Kidney epithelial cell (primary cell): Measurements from ENCODE around the gene PRR23E. TPM values are rescaled to one million over a fixed set of nuclear protein-coding genes. Genes with fewer than 3 reads are reported as not detected.

Source experiments
- DNase-seq: peaks from one replicate; pipeline ENCODE4 v3.0.0-alpha.2; 2010; ENCODE audit warnings: low read depth
- H3K27me3 ChIP-seq: 2 replicates; pipeline ENCODE4 v1.6.0; 2011; ENCODE audit warnings: low read length; ENCODE audit not compliant: control insufficient read depth, insufficient read depth
- H3K36me3 ChIP-seq: 2 replicates; pipeline ENCODE4 v1.5.1; 2011; ENCODE audit warnings: low read length; ENCODE audit not compliant: control insufficient read depth, insufficient read depth
- H3K4me3 ChIP-seq: 2 replicates; pipeline ENCODE4 v1.5.1; 2011; ENCODE audit warnings: low read depth, mild to moderate bottlenecking, control low read depth, low read length
- CTCF ChIP-seq: IDR thresholded peaks from 2 replicates; pipeline ENCODE4 v1.5.1; 2011; ENCODE audit warnings: mild to moderate bottlenecking, moderate library complexity, low read length, control low read depth, inconsistent platforms; ENCODE audit not compliant: insufficient read depth, poor library complexity, severe bottlenecking
- total RNA-seq: library from RNA; depleted of rRNA; stranded (reverse); fragments of >200 nt; gene quantifications from 2 replicates; pipeline ENCODE4 v1.2.3, GENCODE V29; 2015

Gene PRR23E
- total RNA-seq, 1 donor from 2014 or later, result not detected

GRCh38 chr3:127206154-127206553 lies 13.2 kb downstream of the PRR23E start:
- H3K36me3 ChIP-seq, result no peaks in the 10 kb centered on the region
- no peak for DNase-seq
- H3K27me3 ChIP-seq, result no peaks in the 10 kb centered on the region
- H3K4me3 ChIP-seq, result no peak overlapping the region
- TF ChIP-seq CTCF, result no peak

- no peak for TF ChIP-seq CTCF
- Histone ChIP-seq H3K36me3 (no peaks in the 10 kb centered on the region), H3K4me3 (no peak overlapping the region), H3K27me3 (no peaks in the 10 kb centered on the region)
- DNase-seq, result no peak
Measured at GRCh38 chr3:127206611-127207516, 13.9 kb downstream of the PRR23E start.

DNA sequence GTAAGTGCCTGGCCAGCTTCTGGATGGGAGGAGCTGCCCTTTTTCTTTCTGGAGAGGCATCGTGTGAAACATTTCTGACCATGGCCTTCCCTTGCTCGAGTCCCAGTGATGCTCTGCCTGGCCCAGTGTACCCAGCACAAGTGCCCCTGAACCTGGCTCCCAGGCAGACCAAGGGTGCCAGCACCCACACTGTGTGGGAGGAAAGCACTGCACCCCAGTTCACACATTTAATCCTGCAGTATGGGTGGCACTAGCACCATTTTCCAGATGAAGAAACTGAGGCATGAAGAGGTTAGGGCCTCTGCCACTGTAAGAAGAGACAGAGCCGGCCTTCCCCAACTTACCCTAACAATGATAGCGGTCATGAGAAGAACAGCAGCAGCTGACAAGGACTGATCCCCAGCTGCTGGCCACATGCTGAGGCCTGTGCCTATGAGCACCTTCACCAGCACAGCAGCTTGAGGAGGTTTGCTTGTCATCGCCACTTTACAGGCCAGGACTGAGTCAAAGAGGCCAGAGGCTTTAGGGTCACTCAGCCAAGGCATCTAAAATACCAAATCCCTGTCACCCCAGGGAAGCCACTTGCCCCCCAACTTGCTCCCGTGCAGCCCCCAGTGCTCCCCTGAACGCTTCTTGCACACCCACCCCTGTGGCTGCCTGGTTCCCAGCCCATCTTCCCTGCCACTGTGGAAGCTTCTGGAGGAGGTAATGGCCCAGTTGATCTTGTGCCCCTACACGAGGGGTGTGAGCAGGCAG lies 15.0 kb downstream of the PRR23E start:
- H3K27me3 ChIP-seq, result no peaks in the 10 kb centered on the region
- no peak overlapping the region for H3K4me3 ChIP-seq
- DNase-seq, result no peak
- no peaks in the 10 kb centered on the region for H3K36me3 ChIP-seq
- TF ChIP-seq CTCF, result no peak

DNA sequence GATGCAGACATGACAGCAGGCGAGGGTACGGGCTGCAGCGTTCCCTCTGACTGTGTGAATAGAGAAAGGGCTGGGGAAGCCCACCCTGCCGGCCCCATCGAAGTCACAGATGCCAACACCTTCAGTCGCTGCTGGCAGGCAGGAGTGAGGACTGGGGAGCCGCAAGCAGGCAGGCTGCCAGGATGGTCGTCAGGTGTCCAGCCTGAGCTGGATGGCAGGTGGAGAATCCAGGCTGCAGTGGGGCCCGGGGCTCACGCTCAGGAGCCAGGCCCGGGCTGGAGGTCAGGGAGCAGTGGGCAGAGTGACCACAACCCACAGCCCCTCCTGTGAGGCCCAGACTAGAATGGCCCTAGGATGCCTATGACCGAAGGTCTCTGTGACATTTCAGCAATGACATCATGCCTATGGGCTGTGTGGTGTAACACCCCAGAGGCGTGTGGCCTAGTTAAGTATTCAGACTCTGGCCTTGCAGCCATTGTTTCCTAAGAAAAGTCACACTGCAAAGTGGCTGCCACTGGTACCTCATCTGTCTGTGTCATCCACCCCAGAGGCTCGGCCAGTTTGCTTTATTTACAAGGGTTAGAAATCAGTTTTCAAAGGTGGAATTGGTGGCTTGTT lies 15.7 kb downstream of the PRR23E start:
- Histone ChIP-seq H3K36me3 (no peaks in the 10 kb centered on the region), H3K27me3 (no peaks in the 10 kb centered on the region), H3K4me3 (no peak overlapping the region)
- DNase-seq, result no peak
- no peak for TF ChIP-seq CTCF

GRCh38 chr3:127209155-127209839 lies 16.4 kb downstream of the PRR23E start:
- TF ChIP-seq CTCF, result no peak
- Histone ChIP-seq H3K4me3 (no peak overlapping the region), H3K27me3 (no peaks in the 10 kb centered on the region), H3K36me3 (no peaks in the 10 kb centered on the region)
- DNase-seq, result no peak
